Naive thymus-derived CD4-positive, alpha-beta T cell (primary cell): ENCODE measurements around the gene ACBD7. TPM values are rescaled to one million over a fixed set of nuclear protein-coding genes. Genes with fewer than 3 reads are reported as not detected.
A peak's percentile ranks its signal among the peaks of the same experiment; 100 is the strongest.

Experiments used
- ATAC-seq: fragments of 150-1000 bp; cut with Tn5 transposase; 2 replicates; pipeline ENCODE4 v1.10.0; 2021; ENCODE audit warnings: mild to moderate bottlenecking, moderate library complexity
- CTCF ChIA-PET: fragments of 350-600 bp; sonication (Branson Sonifier 250); formaldehyde crosslinking; loops from one replicate; lab custom pipeline; 2021; ENCODE audit warnings: antibody characterized with exemption; lab: Charles Lee
- POLR2A ChIA-PET: fragments of 350-600 bp; sonication (Branson Sonifier 250); formaldehyde crosslinking; loops from one replicate; lab custom pipeline; 2021; ENCODE audit warnings: antibody characterized with exemption, inconsistent platforms; lab: Charles Lee
- DNase-seq, 9 donors: peaks; one replicate each; pipeline versions ENCODE4 v3.0.0 to v3.0.0-alpha.2; 2020 to 2022; ENCODE audit warnings: mixed read lengths in 1 of 9
- H3K27ac ChIP-seq: one replicate; pipeline ENCODE4 v1.7.0; 2013; ENCODE audit warnings: mild to moderate bottlenecking, low read depth, low read length, moderate library complexity
- H3K27me3 ChIP-seq, 2 donors: one replicate each; pipeline ENCODE4 v1.7.0; 2013; ENCODE audit warnings: low read length in 2 of 2, mild to moderate bottlenecking in 2 of 2, moderate library complexity in 2 of 2; ENCODE audit not compliant: control insufficient read depth in 2 of 2, insufficient read depth in 2 of 2
- H3K36me3 ChIP-seq, 3 experiments: 1 replicate in 2 of 3; 2 replicates in 1 of 3; pipeline ENCODE4 v1.7.0; 2013; ENCODE audit warnings: low read length in 3 of 3, mild to moderate bottlenecking in 3 of 3, moderate library complexity in 1 of 3; ENCODE audit not compliant: insufficient read depth in 3 of 3, control insufficient read depth in 2 of 3
- H3K4me1 ChIP-seq, 2 donors: one replicate each; pipeline ENCODE4 v1.7.0; 2013; ENCODE audit warnings: low read length in 2 of 2, mild to moderate bottlenecking in 2 of 2, moderate library complexity in 1 of 2; ENCODE audit not compliant: control insufficient read depth in 2 of 2, insufficient read depth in 2 of 2
- H3K4me3 ChIP-seq: 2 replicates; pipeline ENCODE4 v1.7.0; 2013; ENCODE audit warnings: mild to moderate bottlenecking, low read length
- H3K9me3 ChIP-seq, 3 experiments: 1 replicate in 2 of 3; 2 replicates in 1 of 3; pipeline ENCODE4 v1.7.0; 2013; ENCODE audit warnings: low read length in 3 of 3; ENCODE audit not compliant: control insufficient read depth in 2 of 3
- H3K27ac Mint-ChIP-seq, 9 donors: one replicate each; pipeline ENCODE4 v1.8.0; 2020 to 2022; ENCODE audit warnings: mixed read lengths in 9 of 9, mild to moderate bottlenecking in 8 of 9, moderate library complexity in 5 of 9, inconsistent platforms in 2 of 9
- H3K27me3 Mint-ChIP-seq, 5 donors: one replicate each; pipeline ENCODE4 v1.8.0; 2021 to 2022; ENCODE audit warnings: mixed read lengths in 5 of 5, mild to moderate bottlenecking in 1 of 5
- H3K36me3 Mint-ChIP-seq, 5 donors: one replicate each; pipeline ENCODE4 v1.8.0; 2020 to 2022; ENCODE audit warnings: mixed read lengths in 5 of 5, mild to moderate bottlenecking in 3 of 5, inconsistent platforms in 1 of 5
- H3K4me1 Mint-ChIP-seq, 7 donors: one replicate each; pipeline ENCODE4 v1.8.0; 2020 to 2022; ENCODE audit warnings: mixed read lengths in 7 of 7, mild to moderate bottlenecking in 3 of 7, inconsistent platforms in 1 of 7
- H3K4me3 Mint-ChIP-seq, 10 donors: one replicate each; pipeline ENCODE4 v1.8.0; 2020 to 2022; ENCODE audit warnings: mild to moderate bottlenecking in 10 of 10, mixed read lengths in 10 of 10, moderate library complexity in 6 of 10, inconsistent platforms in 2 of 10
- H3K9me3 Mint-ChIP-seq, 11 donors: one replicate each; pipeline ENCODE4 v1.8.0; 2020 to 2022; ENCODE audit warnings: mixed read lengths in 11 of 11, mild to moderate bottlenecking in 4 of 11, inconsistent platforms in 1 of 11, moderate library complexity in 1 of 11
- intact Hi-C, 2 donors: fragments of 100-400 bp; cut with micrococcal nuclease; formaldehyde crosslinking; loops; one replicate each; pipeline ENCODE4 v1.15.1; 2023
- polyA plus RNA-seq, 2 donors: library from polyadenylated mRNA; unstranded; fragments of 300-500 nt; fragmentation: Illumina TruSeq; gene quantifications; one replicate each; pipeline ENCODE4 v1.2.3, GENCODE V29; 2021
- total RNA-seq, 6 experiments: library from RNA in 5 of 6; stranded (reverse) in 5 of 6; gene quantifications; 1 replicate in 5 of 6; 2 replicates in 1 of 6; pipeline ENCODE4 v1.2.3 and lab custom pipeline; 2021 to 2026

ACBD7 gene
- total and polyA plus RNA-seq, 7 experiments from 2014 or later, result 0.27 to 1.5 (median 0.49) TPM; not detected in 2

DNA sequence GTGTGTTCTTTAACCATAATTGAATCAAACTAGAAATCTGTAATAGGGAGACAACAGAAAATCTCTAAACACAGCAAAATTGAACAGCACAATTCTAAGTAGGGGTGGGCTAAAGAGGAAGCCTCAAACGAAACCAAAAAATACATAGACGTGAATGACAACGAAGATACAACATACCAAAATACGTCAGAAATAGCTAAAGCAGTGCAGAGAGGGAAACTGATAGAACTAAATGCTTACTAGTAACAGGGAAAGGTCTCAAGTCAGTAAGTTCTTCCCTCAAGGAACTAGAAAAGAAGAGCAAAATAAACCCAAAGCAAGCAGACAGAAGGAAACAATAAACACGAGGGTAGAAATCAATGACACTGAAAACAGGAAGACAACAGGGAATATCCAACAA is 27.6 kb upstream of the ACBD7 start:
- DNase-seq (no peak), ATAC-seq (no peak)
- ChIA-PET CTCF (no interaction called here), POLR2A (no interaction called here)
- no peaks in the 10 kb centered on the region for H3K27me3 ChIP-seq
- Mint-ChIP-seq H3K9me3 (no peaks in the 10 kb centered on the region), H3K36me3 (peaks cover 0 to 25% (median 18%) of the 10 kb centered on the region in 5 donors), H3K27ac (no peak overlapping the region), H3K4me1 (peaks cover 0 to 9% (median 5%) of the 10 kb centered on the region in 7 donors), H3K27me3 (no peaks in the 10 kb centered on the region), H3K4me3 (no peak overlapping the region)
- H3K27ac ChIP-seq, result no peak overlapping the region
- H3K4me3 ChIP-seq, result no peak overlapping the region
- intact Hi-C loops, result no loop called here
- no peaks in the 10 kb centered on the region for H3K4me1 ChIP-seq
- peaks cover 0 to 59% (median 4%) of the 10 kb centered on the region in 3 experiments for H3K36me3 ChIP-seq
- H3K9me3 ChIP-seq, result no peaks in the 10 kb centered on the region

DNA sequence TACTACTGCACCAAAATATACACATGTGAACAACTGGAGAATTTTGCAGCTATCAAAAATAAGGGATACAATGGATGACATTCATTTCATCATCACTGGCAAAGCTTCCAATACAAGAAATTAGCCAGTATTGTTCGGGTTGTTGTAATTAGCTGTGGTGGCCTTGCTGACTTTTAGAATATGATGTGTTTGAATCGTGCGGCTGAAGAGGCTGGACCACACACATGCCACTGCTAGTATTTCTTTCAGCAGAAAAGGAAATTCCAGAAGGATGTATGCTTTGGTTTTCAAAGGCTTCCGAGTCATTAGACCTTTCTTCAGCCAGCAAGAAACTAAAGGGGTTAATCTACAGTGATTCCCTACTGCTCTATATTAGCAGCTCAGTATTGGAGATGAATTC is 25.2 kb upstream of the ACBD7 start:
- Histone ChIP-seq H3K27me3 (no peaks in the 10 kb centered on the region), H3K27ac (no peak overlapping the region), H3K4me1 (no peaks in the 10 kb centered on the region), H3K4me3 (no peak overlapping the region), H3K36me3 (peaks cover 0 to 52% (median 12%) of the 10 kb centered on the region in 3 experiments), H3K9me3 (no peaks in the 10 kb centered on the region)
- intact Hi-C loops, result no loop called here
- Mint-ChIP-seq H3K4me1 (peaks cover 0 to 9% (median 5%) of the 10 kb centered on the region in 7 donors), H3K9me3 (no peaks in the 10 kb centered on the region), H3K4me3 (no peak overlapping the region), H3K27me3 (no peaks in the 10 kb centered on the region), H3K27ac (peak overlapping the region in 2 of 9 donors; percentile 38 to 65), H3K36me3 (peaks cover 0 to 27% (median 17%) of the 10 kb centered on the region in 5 donors)
- ATAC-seq, result no peak
- CTCF ChIA-PET, result interaction anchor here (1.0 kb wide), 1 partner anchor 54 kb away, joined by 6 read pairs; no protein-coding TSS in a partner anchor
- POLR2A ChIA-PET, result interaction anchor here (0.6 kb wide), 1 partner anchor 12 kb away, joined by 3 read pairs; no protein-coding TSS in a partner anchor
- DNase-seq, result no peak

DNA sequence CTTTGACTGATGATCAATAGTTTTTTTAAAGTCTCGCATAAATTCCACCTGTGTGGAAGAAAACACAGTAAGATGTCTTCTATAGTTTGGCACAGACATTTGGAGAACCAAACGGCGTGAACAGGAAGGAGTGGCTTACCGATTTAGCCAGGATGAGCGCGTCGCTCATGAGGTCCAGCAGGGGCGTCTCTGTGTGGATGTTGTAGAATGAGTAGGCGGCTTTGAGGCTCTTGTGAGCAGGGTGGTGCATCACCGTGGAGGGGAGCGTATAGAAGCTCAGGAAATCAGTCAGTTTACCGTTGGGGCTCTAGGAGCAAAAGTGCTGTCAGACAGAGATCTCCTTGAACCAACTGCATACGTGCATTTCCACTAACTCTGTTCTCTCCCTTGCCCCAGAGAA is 24.1 kb upstream of the ACBD7 start:
- no peak overlapping the region for H3K4me3 ChIP-seq
- peaks cover 0 to 9% (median 5%) of the 10 kb centered on the region in 7 donors for H3K4me1 Mint-ChIP-seq
- H3K36me3 ChIP-seq, result peaks cover 0 to 48% (median 16%) of the 10 kb centered on the region in 3 experiments
- H3K27ac Mint-ChIP-seq, result peak overlapping the region in 4 of 9 donors; percentile 38 to 91 (median 66)
- no peaks in the 10 kb centered on the region for H3K9me3 Mint-ChIP-seq
- H3K27ac ChIP-seq, result no peak overlapping the region
- H3K9me3 ChIP-seq, result no peaks in the 10 kb centered on the region
- H3K4me3 Mint-ChIP-seq, result peak overlapping the region in 1 of 10 donors; percentile 52
- ChIA-PET POLR2A (no interaction called here), CTCF (interaction anchor here (0.5 to 1.0 kb wide), 3 partner anchors 55 to 263 kb away, joined by 3 to 6 read pairs (median 3); no protein-coding TSS in a partner anchor)
- no peaks in the 10 kb centered on the region for H3K4me1 ChIP-seq
- peaks cover 0 to 33% (median 23%) of the 10 kb centered on the region in 5 donors for H3K36me3 Mint-ChIP-seq
- DNase-seq, result no peak
- intact Hi-C loops, result no loop called here
- ATAC-seq, result no peak
- no peaks in the 10 kb centered on the region for H3K27me3 Mint-ChIP-seq
- no peaks in the 10 kb centered on the region for H3K27me3 ChIP-seq

DNA sequence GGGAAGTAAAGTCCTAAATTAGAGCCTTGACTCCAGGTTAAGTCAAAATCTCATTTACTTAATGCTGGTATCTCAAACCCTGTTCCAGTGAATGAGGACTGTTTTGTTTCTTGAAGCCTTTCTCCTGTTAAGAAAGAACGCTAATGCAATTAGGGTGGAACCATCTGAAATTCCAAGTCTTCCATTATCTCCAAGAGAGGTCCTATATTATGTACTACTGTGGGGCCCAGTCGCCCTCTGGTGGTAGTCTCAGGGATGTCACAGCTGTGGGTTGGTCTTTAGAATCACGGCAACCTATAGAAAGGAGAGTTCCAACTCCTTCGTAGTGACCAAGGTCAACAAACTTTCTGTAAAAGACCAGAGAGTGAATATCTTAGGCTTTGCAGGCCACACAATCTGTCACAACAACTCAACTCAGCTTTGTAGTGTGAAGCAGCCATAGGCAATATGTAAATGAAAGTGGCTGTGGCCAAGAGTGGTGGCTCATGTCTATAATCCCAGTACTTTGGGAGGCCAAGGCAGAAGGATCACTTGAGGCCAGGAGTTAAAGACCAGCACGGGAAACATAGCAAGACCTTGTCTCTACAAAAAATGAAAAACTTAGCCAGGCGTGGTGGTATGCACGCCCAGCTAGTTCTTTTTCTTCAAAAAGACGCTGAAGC is 17.9 kb upstream of the ACBD7 start:
- Histone ChIP-seq H3K4me1 (no peaks in the 10 kb centered on the region), H3K4me3 (no peak overlapping the region), H3K9me3 (no peaks in the 10 kb centered on the region), H3K36me3 (peaks cover 11 to 63% (median 12%) of the 10 kb centered on the region in 3 experiments), H3K27ac (peak overlapping the region; percentile 9), H3K27me3 (no peaks in the 10 kb centered on the region)
- Mint-ChIP-seq H3K4me3 (no peak overlapping the region), H3K27ac (peak overlapping the region; percentile 26 to 88 (median 68)), H3K4me1 (peaks cover 3 to 9% (median 5%) of the 10 kb centered on the region in 7 donors), H3K9me3 (no peaks in the 10 kb centered on the region), H3K36me3 (peaks cover 5 to 30% (median 21%) of the 10 kb centered on the region in 5 donors), H3K27me3 (no peaks in the 10 kb centered on the region)
- CTCF ChIA-PET, result interaction anchor here (0.5 to 2.2 kb wide), 7 partner anchors 9 to 909 kb away, joined by 3 to 8 read pairs (median 3); partner anchors contain the start of gene RPP38
- POLR2A ChIA-PET, result interaction anchor here (0.8 kb wide), 1 partner anchor 58 kb away, joined by 3 read pairs; no protein-coding TSS in a partner anchor
- DNase-seq, result peak; percentile 41 to 67 (median 58)
- intact Hi-C loops, result loop anchor here (1.0 to 10.0 kb wide), 9 partner anchors 9 to 1734 kb away; partner anchors contain the start of genes FAM171A1 (in 1 of the 2), NMT2 (in 1 of the 2) and RPP38 (in 1 of the 2)
- peak; percentile 99 for ATAC-seq

DNA sequence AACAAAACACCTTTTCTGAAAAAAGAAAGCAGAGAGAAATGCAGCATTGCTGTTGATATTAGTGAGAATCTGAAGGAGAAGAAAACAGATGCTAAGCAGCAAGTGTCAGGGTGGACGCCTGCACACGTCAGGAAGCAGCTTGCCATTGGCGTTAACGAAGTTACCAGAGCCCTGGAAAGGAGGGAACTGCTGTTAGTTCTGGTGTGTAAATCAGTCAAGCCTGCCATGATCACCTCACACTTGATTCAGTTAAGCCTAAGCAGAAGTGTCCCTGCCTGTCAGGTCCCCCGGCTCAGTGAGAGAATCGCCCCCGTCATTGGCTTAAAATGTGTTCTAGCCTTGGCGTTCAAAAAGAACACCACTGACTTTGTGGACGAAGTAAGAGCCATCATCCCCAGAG is 14.9 kb upstream of the ACBD7 start:
- ChIA-PET POLR2A (interaction anchor here (1.2 kb wide), 1 partner anchor 57 kb away, joined by 3 read pairs; no protein-coding TSS in a partner anchor), CTCF (interaction anchor here (1.0 kb wide), 1 partner anchor 12 kb away, joined by 4 read pairs; no protein-coding TSS in a partner anchor)
- ATAC-seq (no peak), DNase-seq (no peak)
- Mint-ChIP-seq H3K36me3 (peaks cover 5 to 21% (median 18%) of the 10 kb centered on the region in 5 donors), H3K27me3 (no peaks in the 10 kb centered on the region), H3K4me3 (no peak overlapping the region), H3K27ac (peak overlapping the region in 2 of 9 donors; percentile 48 to 69), H3K9me3 (no peaks in the 10 kb centered on the region), H3K4me1 (peaks cover 15 to 31% (median 24%) of the 10 kb centered on the region in 7 donors)
- Histone ChIP-seq H3K36me3 (peaks cover 2 to 52% (median 11%) of the 10 kb centered on the region in 3 experiments), H3K4me3 (no peak overlapping the region), H3K4me1 (peaks cover 9 to 12% of the 10 kb centered on the region in 2 donors), H3K27me3 (no peaks in the 10 kb centered on the region), H3K9me3 (no peaks in the 10 kb centered on the region), H3K27ac (no peak overlapping the region)
- intact Hi-C loops, result loop anchor here in 1 of 2 donors (10.0 kb wide), 1 partner anchor 909 kb away; no protein-coding TSS in a partner anchor

DNA sequence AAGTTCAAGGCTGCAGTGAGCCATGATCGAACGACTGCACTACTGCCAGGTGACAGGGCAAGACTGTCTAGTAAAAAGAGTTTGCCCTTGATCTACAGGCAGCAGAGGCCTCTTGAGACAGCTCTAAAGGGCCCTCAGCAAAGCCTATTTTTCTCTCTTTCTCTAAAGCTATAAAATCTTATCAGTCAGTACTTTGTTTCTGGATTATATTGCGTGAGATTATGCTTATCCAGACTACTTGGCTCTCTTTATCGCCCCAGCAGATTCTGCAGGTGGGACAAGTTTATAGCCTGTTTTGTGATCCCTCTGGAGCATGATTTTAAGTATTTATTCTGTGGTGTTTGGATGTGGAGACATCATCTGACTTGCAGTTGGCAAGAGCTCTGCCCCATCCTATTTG is 11.3 kb upstream of the ACBD7 start:
- H3K4me1 Mint-ChIP-seq, result peaks cover 22 to 49% (median 40%) of the 10 kb centered on the region in 7 donors
- CTCF ChIA-PET, result interaction anchor here (0.8 kb wide), 1 partner anchor 169 kb away, joined by 3 read pairs; no protein-coding TSS in a partner anchor

More for the DNA sequence above, 11.3 kb upstream of the ACBD7 start:
- POLR2A ChIA-PET, result interaction anchor here (0.8 to 1.7 kb wide), 3 partner anchors 85 to 261 kb away, joined by 3 to 7 read pairs (median 4); partner anchors contain the start of genes HSPA14, MEIG1 and MSANTD7
- H3K4me3 Mint-ChIP-seq, result peak overlapping the region in 9 of 10 donors; percentile 1 to 51 (median 24)
- Histone ChIP-seq H3K27ac (peak overlapping the region; percentile 94), H3K9me3 (no peaks in the 10 kb centered on the region), H3K36me3 (peaks cover 0 to 43% (median 11%) of the 10 kb centered on the region in 3 experiments), H3K27me3 (no peaks in the 10 kb centered on the region), H3K4me3 (no peak overlapping the region), H3K4me1 (peaks cover 16 to 22% of the 10 kb centered on the region in 2 donors)
- intact Hi-C loops, result loop anchor here (5.0 to 10.0 kb wide), 5 partner anchors 152 to 1313 kb away; partner anchors contain the start of genes CDNF (in 1 of the 2), FAM171A1 (in 1 of the 2), HSPA14 (in 1 of the 2) and MSANTD7 (in 1 of the 2)
- H3K9me3 Mint-ChIP-seq, result peaks cover 0 to 8% (median 0%) of the 10 kb centered on the region in 11 donors
- H3K27ac Mint-ChIP-seq, result peak overlapping the region in 6 of 9 donors; percentile 65 to 90 (median 78)
- peaks cover 5 to 17% (median 10%) of the 10 kb centered on the region in 5 donors for H3K36me3 Mint-ChIP-seq
- no peak for ATAC-seq
- DNase-seq, result no peak
- H3K27me3 Mint-ChIP-seq, result peaks cover 0 to 2% (median 0%) of the 10 kb centered on the region in 5 donors
